ENCODE data around the gene MAML3.

DNA sequence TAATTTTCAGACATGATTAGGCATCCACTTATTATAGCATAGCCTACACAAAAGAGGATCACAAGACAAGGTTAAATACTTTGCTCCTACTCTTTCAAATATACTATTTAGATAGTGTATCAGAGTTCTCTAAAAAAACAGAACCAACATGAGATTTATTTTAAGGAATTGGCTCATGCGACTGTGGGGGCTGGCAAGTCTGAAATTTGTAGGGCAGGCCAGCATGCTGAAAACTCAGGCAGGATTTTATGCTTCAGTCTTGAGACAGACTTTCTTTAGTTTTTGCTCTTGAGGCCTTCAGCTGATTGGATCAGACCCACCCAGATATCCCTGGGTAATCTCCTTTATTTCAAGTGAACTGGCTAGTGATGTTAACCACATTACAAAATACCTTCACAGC, 169.5 kb downstream of the MAML3 start:
- TF ChIP-seq, protein P1, sequence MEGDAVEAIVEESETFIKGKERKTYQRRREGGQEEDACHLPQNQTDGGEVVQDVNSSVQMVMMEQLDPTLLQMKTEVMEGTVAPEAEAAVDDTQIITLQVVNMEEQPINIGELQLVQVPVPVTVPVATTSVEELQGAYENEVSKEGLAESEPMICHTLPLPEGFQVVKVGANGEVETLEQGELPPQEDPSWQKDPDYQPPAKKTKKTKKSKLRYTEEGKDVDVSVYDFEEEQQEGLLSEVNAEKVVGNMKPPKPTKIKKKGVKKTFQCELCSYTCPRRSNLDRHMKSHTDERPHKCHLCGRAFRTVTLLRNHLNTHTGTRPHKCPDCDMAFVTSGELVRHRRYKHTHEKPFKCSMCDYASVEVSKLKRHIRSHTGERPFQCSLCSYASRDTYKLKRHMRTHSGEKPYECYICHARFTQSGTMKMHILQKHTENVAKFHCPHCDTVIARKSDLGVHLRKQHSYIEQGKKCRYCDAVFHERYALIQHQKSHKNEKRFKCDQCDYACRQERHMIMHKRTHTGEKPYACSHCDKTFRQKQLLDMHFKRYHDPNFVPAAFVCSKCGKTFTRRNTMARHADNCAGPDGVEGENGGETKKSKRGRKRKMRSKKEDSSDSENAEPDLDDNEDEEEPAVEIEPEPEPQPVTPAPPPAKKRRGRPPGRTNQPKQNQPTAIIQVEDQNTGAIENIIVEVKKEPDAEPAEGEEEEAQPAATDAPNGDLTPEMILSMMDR (IDR thresholded peaks at IDR 0.05; ENCODE audit: insufficient read depth, low read length) = no peak
- TF ChIP-seq POLR2AphosphoS5 (IDR thresholded peaks at IDR 0.05; ENCODE audit: low read depth) = no peak

Data from HL-60 (cell line).